Suprapubic skin (tissue), 3 donors: ENCODE measurements around the gene TFDP1.

Experiments
- EP300 ChIP-seq: sonication (generic); formaldehyde crosslinking; IDR thresholded peaks from one replicate; pipeline ENCODE4 v1.6.1; 2017; ENCODE audit warnings: antibody characterized with exemption
- POLR2A ChIP-seq, 2 donors: fragments of 450-650 bp; IDR thresholded peaks; one replicate each; pipeline ENCODE4 v1.6.1; 2017; ENCODE audit warnings: antibody characterized with exemption in 2 of 2, mild to moderate bottlenecking in 2 of 2, moderate library complexity in 2 of 2
- TF ChIP-seq, protein P1 (sequence below), 2 donors: fragments of 200-600 bp in 1 of 2; fragments of 450-650 bp in 1 of 2; sonication (generic) in 1 of 2; IDR thresholded peaks; one replicate each; pipeline ENCODE4 v1.5.1; 2016 to 2019; ENCODE audit warnings: antibody characterized with exemption in 2 of 2, mild to moderate bottlenecking in 1 of 2, moderate library complexity in 1 of 2

DNA sequence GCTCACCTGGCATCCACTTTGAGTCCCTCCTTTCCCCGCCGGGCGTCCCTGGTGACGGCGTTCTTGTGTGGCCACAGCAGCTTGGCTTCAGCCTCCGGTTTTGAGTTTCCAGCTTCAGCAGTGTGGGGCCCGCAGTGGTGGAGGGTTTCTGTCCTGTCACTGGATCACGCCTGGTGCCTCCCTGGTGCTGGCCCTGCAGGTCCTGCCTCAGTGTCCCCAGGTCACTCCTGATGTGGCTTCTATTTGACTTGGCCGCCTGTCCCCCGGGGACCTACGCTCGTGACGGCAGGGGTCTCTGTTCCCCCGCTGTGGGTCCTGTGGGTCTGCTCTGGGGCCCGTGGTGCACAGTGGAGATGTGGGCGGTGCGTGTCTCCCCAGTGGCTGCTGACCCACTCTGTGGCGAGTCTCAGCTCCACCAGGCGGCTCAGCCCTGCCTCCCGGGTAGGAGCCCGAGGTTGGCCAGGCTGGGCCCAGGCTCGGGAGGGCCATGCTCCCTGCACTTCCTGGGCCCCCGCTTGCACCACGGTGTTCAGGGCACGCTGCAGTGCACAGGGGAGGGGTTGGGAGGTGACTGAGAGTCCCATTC is 71.5 kb downstream of the TFDP1 start:
- TF ChIP-seq, protein P1, sequence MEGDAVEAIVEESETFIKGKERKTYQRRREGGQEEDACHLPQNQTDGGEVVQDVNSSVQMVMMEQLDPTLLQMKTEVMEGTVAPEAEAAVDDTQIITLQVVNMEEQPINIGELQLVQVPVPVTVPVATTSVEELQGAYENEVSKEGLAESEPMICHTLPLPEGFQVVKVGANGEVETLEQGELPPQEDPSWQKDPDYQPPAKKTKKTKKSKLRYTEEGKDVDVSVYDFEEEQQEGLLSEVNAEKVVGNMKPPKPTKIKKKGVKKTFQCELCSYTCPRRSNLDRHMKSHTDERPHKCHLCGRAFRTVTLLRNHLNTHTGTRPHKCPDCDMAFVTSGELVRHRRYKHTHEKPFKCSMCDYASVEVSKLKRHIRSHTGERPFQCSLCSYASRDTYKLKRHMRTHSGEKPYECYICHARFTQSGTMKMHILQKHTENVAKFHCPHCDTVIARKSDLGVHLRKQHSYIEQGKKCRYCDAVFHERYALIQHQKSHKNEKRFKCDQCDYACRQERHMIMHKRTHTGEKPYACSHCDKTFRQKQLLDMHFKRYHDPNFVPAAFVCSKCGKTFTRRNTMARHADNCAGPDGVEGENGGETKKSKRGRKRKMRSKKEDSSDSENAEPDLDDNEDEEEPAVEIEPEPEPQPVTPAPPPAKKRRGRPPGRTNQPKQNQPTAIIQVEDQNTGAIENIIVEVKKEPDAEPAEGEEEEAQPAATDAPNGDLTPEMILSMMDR (IDR thresholded peaks at IDR 0.05) = no peak
- TF ChIP-seq EP300 (no peak), POLR2A (IDR thresholded peaks at IDR 0.05) (no peak)
